Measurements from ENCODE around the gene AK5.

AK5 gene

GRCh38 chr1:77543822-77544448 lies 262.1 kb downstream of the AK5 start:
- no peaks in the 10 kb centered on the region for H3F3A ChIP-seq (ENCODE audit: insufficient read depth)
- H3K9me3 ChIP-seq (ENCODE audit: insufficient read depth, low read length), result no peaks in the 10 kb centered on the region
- H3K27ac ChIP-seq (ENCODE audit: low read depth, low read length), result no peak overlapping the region
- no peaks in the 10 kb centered on the region for H3K27me3 ChIP-seq (ENCODE audit: low read length)
- no peaks in the 10 kb centered on the region for H3K9me2 ChIP-seq (replicated peaks; ENCODE audit: insufficient read depth, low read length)
- no peak for TF ChIP-seq EZH2phosphoT487 (conservative IDR thresholded peaks at IDR 0.05; ENCODE audit: low read length)
- TF ChIP-seq CTCF (IDR thresholded peaks at IDR 0.05; ENCODE audit: insufficient read depth, low read length, poor library complexity, severe bottlenecking), result no peak
- H3K36me3 ChIP-seq (ENCODE audit: low read length), result no peaks in the 10 kb centered on the region
- no peak overlapping the region for H3K9ac ChIP-seq (ENCODE audit: low read length)
- H2AFZ ChIP-seq (ENCODE audit: low read depth, low read length, severe bottlenecking), result no peak overlapping the region
- no peaks in the 10 kb centered on the region for H3K79me2 ChIP-seq (ENCODE audit: insufficient read depth, low read length)
- H3K4me2 ChIP-seq (ENCODE audit: low read depth, low read length, poor library complexity, severe bottlenecking), result no peak overlapping the region
- no peak overlapping the region for H3K4me3 ChIP-seq (ENCODE audit: insufficient read depth, low read length, poor library complexity, severe bottlenecking)
- no peaks in the 10 kb centered on the region for H4K20me1 ChIP-seq (ENCODE audit: low read depth, low read length)

GRCh38 chr1:77544845-77545244 lies 263.0 kb downstream of the AK5 start:
- Histone ChIP-seq H3K4me2 (ENCODE audit: low read depth, low read length, poor library complexity, severe bottlenecking) (no peak overlapping the region), H3K9me3 (ENCODE audit: insufficient read depth, low read length) (no peaks in the 10 kb centered on the region)

GRCh38 chr1:77545970-77546369 lies 264.2 kb downstream of the AK5 start:
- Histone ChIP-seq H3K9me3 (ENCODE audit: insufficient read depth, low read length) (no peaks in the 10 kb centered on the region), H3K27ac (ENCODE audit: low read depth, low read length) (no peak overlapping the region)

More at GRCh38 chr1:77544845-77545244, 263.0 kb downstream of the AK5 start:
- Histone ChIP-seq H3K36me3 (ENCODE audit: low read length) (no peaks in the 10 kb centered on the region), H4K20me1 (ENCODE audit: low read depth, low read length) (no peaks in the 10 kb centered on the region), H3K27me3 (ENCODE audit: low read length) (no peaks in the 10 kb centered on the region), H3F3A (ENCODE audit: insufficient read depth) (no peaks in the 10 kb centered on the region), H2AFZ (ENCODE audit: low read depth, low read length, severe bottlenecking) (no peak overlapping the region), H3K79me2 (ENCODE audit: insufficient read depth, low read length) (no peaks in the 10 kb centered on the region), H3K4me3 (ENCODE audit: insufficient read depth, low read length, poor library complexity, severe bottlenecking) (no peak overlapping the region), H3K27ac (ENCODE audit: low read depth, low read length) (no peak overlapping the region), H3K9me2 (replicated peaks; ENCODE audit: insufficient read depth, low read length) (no peaks in the 10 kb centered on the region), H3K9ac (ENCODE audit: low read length) (no peak overlapping the region)
- TF ChIP-seq CTCF (IDR thresholded peaks at IDR 0.05; ENCODE audit: insufficient read depth, low read length, poor library complexity, severe bottlenecking), result no peak
- no peak for TF ChIP-seq EZH2phosphoT487 (conservative IDR thresholded peaks at IDR 0.05; ENCODE audit: low read length)

More at GRCh38 chr1:77545970-77546369, 264.2 kb downstream of the AK5 start:
- H3K4me3 ChIP-seq (ENCODE audit: insufficient read depth, low read length, poor library complexity, severe bottlenecking), result no peak overlapping the region
- H3F3A ChIP-seq (ENCODE audit: insufficient read depth), result no peaks in the 10 kb centered on the region
- no peaks in the 10 kb centered on the region for H3K36me3 ChIP-seq (ENCODE audit: low read length)
- no peak overlapping the region for H3K4me2 ChIP-seq (ENCODE audit: low read depth, low read length, poor library complexity, severe bottlenecking)
- no peak for TF ChIP-seq EZH2phosphoT487 (conservative IDR thresholded peaks at IDR 0.05; ENCODE audit: low read length)
- TF ChIP-seq CTCF (IDR thresholded peaks at IDR 0.05; ENCODE audit: insufficient read depth, low read length, poor library complexity, severe bottlenecking), result no peak
- no peaks in the 10 kb centered on the region for H3K9me2 ChIP-seq (replicated peaks; ENCODE audit: insufficient read depth, low read length)
- no peak overlapping the region for H3K9ac ChIP-seq (ENCODE audit: low read length)
- no peaks in the 10 kb centered on the region for H4K20me1 ChIP-seq (ENCODE audit: low read depth, low read length)
- H3K79me2 ChIP-seq (ENCODE audit: insufficient read depth, low read length), result no peaks in the 10 kb centered on the region
- H3K27me3 ChIP-seq (ENCODE audit: low read length), result no peaks in the 10 kb centered on the region
- H2AFZ ChIP-seq (ENCODE audit: low read depth, low read length, severe bottlenecking), result no peak overlapping the region
